ENCODE data around the gene RIPOR2. TPM values are rescaled to one million over a fixed set of nuclear protein-coding genes. Genes with fewer than 3 reads are reported as not detected.

Gene RIPOR2
- total RNA-seq, 1 donor from 2014 or later = 38.0 TPM

DNA sequence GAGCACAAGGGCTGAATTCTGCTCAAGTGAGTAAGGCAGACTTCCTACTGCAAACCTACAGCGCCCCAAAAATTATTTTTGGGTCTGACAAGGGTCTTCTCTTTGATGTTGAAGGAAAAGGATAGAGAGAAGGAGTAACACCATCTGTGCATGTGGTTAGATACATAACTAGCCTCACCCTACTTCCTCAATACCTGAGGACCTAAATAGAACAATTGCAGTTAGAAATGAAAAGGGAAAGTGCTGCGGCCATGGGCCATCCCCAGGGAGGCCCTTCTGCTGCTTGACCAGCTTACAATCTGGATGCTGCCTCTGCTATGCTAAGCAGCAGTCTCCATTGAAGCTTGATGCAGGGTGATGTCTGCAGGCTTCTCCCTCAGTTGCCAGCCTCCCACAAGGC is 73.8 kb downstream of the RIPOR2 start:
- Histone ChIP-seq H3K9me3 (no peaks in the 10 kb centered on the region), H3K27me3 (ENCODE audit: low read depth) (no peaks in the 10 kb centered on the region), H3K4me3 (no peak overlapping the region), H3K4me1 (peaks cover 22% of the 10 kb centered on the region), H3K27ac (no peak overlapping the region), H3K36me3 (peaks cover 29% of the 10 kb centered on the region)
- TF ChIP-seq, protein P1, sequence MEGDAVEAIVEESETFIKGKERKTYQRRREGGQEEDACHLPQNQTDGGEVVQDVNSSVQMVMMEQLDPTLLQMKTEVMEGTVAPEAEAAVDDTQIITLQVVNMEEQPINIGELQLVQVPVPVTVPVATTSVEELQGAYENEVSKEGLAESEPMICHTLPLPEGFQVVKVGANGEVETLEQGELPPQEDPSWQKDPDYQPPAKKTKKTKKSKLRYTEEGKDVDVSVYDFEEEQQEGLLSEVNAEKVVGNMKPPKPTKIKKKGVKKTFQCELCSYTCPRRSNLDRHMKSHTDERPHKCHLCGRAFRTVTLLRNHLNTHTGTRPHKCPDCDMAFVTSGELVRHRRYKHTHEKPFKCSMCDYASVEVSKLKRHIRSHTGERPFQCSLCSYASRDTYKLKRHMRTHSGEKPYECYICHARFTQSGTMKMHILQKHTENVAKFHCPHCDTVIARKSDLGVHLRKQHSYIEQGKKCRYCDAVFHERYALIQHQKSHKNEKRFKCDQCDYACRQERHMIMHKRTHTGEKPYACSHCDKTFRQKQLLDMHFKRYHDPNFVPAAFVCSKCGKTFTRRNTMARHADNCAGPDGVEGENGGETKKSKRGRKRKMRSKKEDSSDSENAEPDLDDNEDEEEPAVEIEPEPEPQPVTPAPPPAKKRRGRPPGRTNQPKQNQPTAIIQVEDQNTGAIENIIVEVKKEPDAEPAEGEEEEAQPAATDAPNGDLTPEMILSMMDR (IDR thresholded peaks at IDR 0.05) = no peak
- intact Hi-C loops (cut with DNase I) = no loop called here
- ATAC-seq (no peak), DNase-seq (no peak)

DNA sequence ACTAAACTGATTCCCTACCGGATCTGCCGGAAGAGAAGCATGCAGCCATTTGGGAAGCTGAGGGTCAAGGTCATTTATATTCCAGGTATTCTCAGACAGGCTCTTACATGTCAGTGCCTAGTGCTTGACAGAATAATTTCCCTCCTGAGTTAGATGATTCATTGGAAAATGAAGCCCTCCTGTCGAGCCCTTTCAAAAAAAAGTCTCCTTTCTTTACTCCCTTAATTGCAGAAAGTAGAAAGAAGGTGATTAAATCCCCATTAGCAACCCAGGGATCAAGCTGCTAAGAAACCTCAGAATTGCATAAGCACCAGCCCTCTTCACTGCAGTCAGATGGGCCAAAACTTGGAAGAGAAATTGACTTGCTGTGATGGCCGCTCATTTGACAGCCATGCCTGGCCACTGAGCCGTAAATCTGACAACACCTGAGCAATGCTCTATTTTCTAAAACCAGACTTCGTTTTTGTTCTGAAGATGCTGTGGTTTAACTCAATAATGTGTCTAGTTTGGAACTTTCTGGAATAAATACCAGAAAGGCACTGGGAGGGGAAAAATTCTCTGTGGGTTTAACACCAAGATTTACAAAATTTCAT is 76.1 kb downstream of the RIPOR2 start:
- ATAC-seq (no peak), DNase-seq (no peak)
- TF ChIP-seq, protein P1 (IDR thresholded peaks at IDR 0.05) = no peak
- Histone ChIP-seq H3K36me3 (peaks cover 21% of the 10 kb centered on the region), H3K9me3 (no peaks in the 10 kb centered on the region), H3K4me3 (no peak overlapping the region), H3K27me3 (ENCODE audit: low read depth) (no peaks in the 10 kb centered on the region), H3K4me1 (peaks cover 36% of the 10 kb centered on the region), H3K27ac (no peak overlapping the region)
- intact Hi-C loops (cut with DNase I) = loop anchor here (5.0 to 10.0 kb wide), 2 partner anchors 155 to 208 kb away; no protein-coding TSS in a partner anchor

DNA sequence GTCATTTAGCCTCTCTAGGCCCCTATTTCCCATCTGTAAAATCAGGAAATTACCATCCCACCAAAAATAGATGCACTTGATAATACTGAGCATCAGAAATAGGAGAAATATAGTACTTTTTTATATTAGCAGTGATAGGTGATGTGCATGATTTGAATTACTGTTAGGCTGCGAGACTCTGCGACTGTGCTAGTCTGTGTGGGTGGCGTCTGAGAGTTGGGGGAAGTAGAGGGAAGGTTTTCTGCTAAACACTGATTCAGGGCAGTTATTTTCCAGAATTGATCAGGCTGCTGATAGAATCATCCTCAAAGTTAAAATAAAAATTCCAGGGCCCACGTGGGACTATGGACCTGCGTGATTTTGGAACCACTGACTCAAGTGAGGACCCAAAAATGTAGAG is 76.6 kb downstream of the RIPOR2 start:
- Histone ChIP-seq H3K36me3 (peaks cover 16% of the 10 kb centered on the region), H3K4me1 (peaks cover 36% of the 10 kb centered on the region), H3K4me3 (no peak overlapping the region), H3K9me3 (no peaks in the 10 kb centered on the region), H3K27me3 (ENCODE audit: low read depth) (no peaks in the 10 kb centered on the region), H3K27ac (peak overlapping the region; percentile 57)
- TF ChIP-seq, protein P1 (IDR thresholded peaks at IDR 0.05) = no peak
- ATAC-seq (no peak), DNase-seq (no peak)
- intact Hi-C loops (cut with DNase I) = loop anchor here (5.0 to 10.0 kb wide), 2 partner anchors 156 to 208 kb away; no protein-coding TSS in a partner anchor

DNA sequence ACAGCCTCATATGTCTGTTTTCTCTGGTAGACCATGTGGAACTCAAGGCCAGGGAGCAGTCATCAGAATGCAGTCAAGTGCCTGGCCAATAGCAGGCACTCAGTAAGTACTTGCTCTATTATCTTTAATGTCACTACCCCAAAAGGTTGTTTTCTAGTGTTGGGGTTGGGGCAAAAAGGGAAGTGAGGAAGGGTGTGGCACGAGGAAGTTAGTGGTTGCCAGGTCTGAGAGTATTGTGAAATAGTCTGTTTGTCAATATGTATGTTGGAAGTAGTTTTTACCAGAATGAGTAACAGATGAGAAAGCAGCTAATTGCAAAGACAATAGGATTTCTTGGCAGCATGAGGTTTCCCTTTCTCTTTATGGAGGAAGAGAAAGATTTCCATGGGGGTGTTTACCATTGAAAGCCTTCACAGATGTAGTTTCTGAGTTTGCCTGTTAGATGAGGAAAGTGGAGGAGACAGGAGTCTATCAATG is 77.5 kb downstream of the RIPOR2 start:
- ATAC-seq = peak; percentile 81 to 89
- DNase-seq = no peak
- H3K4me1 ChIP-seq = peaks cover 36% of the 10 kb centered on the region

DNA sequence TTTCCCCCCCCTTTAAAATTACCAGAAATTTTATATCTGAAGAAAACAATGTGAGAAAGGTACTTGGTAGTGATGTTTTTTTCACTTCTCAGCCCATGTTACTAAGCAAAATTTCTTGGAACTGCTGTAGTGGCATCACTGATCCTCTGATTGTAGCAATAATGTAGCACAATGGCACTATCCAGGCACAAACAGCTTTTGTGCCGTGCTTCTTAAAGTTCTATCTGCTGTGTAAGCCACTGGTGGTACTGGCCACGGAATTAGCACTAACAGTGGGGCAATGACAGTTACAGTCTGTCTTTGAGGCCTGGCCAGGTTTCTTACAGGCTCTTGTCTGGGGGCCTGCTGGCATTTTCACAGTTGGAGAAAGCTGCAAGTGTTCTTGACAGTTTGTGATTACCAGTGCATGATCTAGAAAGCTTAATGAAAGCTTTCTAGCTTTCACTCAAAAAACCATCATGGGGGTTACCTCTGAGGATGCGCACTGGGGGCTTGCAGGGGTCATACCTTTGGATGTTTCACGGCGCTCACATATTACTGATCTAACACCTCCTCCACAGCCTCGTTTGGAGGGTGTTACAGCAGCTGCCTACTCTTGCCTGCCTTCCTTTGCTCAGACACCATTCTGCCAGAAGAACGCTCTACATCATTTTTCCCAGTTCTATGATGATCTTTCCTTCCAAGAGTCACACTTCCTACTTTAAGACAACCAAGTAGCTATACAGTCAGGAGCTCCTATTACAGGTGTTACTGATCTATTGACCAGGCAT is 78.7 kb downstream of the RIPOR2 start:
- DNase-seq = no peak
- Histone ChIP-seq H3K9me3 (no peaks in the 10 kb centered on the region), H3K4me1 (peaks cover 36% of the 10 kb centered on the region), H3K36me3 (peaks cover 20% of the 10 kb centered on the region), H3K27me3 (ENCODE audit: low read depth) (no peaks in the 10 kb centered on the region), H3K4me3 (no peak overlapping the region), H3K27ac (peak overlapping the region; percentile 50)
- intact Hi-C loops (cut with DNase I) = loop anchor here (5.0 to 10.0 kb wide), 2 partner anchors 158 to 210 kb away; no protein-coding TSS in a partner anchor
- no peak for ATAC-seq
- TF ChIP-seq, protein P1 (IDR thresholded peaks at IDR 0.05) = no peak

More for the DNA sequence above, 77.5 kb downstream of the RIPOR2 start:
- Histone ChIP-seq H3K9me3 (no peaks in the 10 kb centered on the region), H3K27me3 (ENCODE audit: low read depth) (no peaks in the 10 kb centered on the region), H3K36me3 (peaks cover 19% of the 10 kb centered on the region), H3K4me3 (no peak overlapping the region), H3K27ac (peak overlapping the region; percentile 57)
- intact Hi-C loops (cut with DNase I) = loop anchor here (5.0 to 10.0 kb wide), 2 partner anchors 157 to 209 kb away; no protein-coding TSS in a partner anchor
- TF ChIP-seq, protein P1 (IDR thresholded peaks at IDR 0.05) = no peak

Data from lower lobe of right lung (tissue), 2 donors.